K562 (cell line): ENCODE results near the gene ANKRD7. TPM values are rescaled to one million over a fixed set of nuclear protein-coding genes. Genes with fewer than 3 reads are reported as not detected.

Source experiments
- ATAC-seq: fragments of 200-7000 bp; cut with Tn5 transposase; 3 replicates; pipeline ENCODE4 v1.9.1; 2020; ENCODE audit warnings: moderate library complexity
- BruUV-seq: library from RNA; stranded (reverse); fragments of 400-500 nt; replicated peaks from 2 replicates; lab custom pipeline; 2021; lab: Mats Ljungman, UMichigan
- CTCF ChIA-PET: fragments of 300-600 bp; formaldehyde crosslinking; extraction: SDS; loops from one replicate; lab custom pipeline; 2021; ENCODE audit warnings: low intra/inter-chr PET ratio; lab: Yijun Ruan, JAX
- POLR2A ChIA-PET: fragments of 300-600, 350-650 bp; sonication (Branson Sonifier 250); formaldehyde crosslinking; extraction: SDS; loops from one replicate; lab custom pipeline; 2021; ENCODE audit warnings: antibody characterized with exemption, inconsistent platforms; lab: Yijun Ruan, JAX
- DNase-seq, 4 experiments: peaks; one replicate each; pipeline versions ENCODE4 v3.0.0 to v3.0.0-alpha.2; 2011 to 2018; ENCODE audit warnings: low spot score in 3 of 4, mixed read lengths in 3 of 4; ENCODE audit errors: extremely low read depth in 1 of 4
- FAIRE-seq: peaks from 2 replicates; lab custom pipeline; 2011; peaks lifted over from hg19 to GRCh38; lab: Jason Lieb, UNC
- H2AFZ ChIP-seq: 2 replicates; pipeline ENCODE4 v1.6.0; 2011; ENCODE audit warnings: low read depth, low read length, control low read depth, inconsistent platforms
- H3K27ac ChIP-seq: fragments of 200-600 bp; 3 replicates; pipeline ENCODE4 v1.8.0; 2011; ENCODE audit warnings: low read depth, mild to moderate bottlenecking, control low read depth, inconsistent platforms, low read length, moderate library complexity, mixed read lengths; ENCODE audit errors: extremely low read depth
- H3K27me3 ChIP-seq, 2 experiments: fragments of 300-600 bp in 1 of 2; 2 replicates in 1 of 2; 3 replicates in 1 of 2; pipeline versions ENCODE4 v1.6.0 to v1.8.0; 2011; ENCODE audit warnings: inconsistent platforms in 2 of 2, low read length in 2 of 2, mild to moderate bottlenecking in 1 of 2, mixed read lengths in 1 of 2, moderate library complexity in 1 of 2; ENCODE audit not compliant: control insufficient read depth in 2 of 2, insufficient read depth in 2 of 2
- H3K36me3 ChIP-seq: fragments of 300-600 bp; 3 replicates; pipeline ENCODE4 v1.8.0; 2011; ENCODE audit warnings: mild to moderate bottlenecking, low read length, inconsistent platforms; ENCODE audit not compliant: control insufficient read depth, insufficient read depth
- H3K4me1 ChIP-seq, 2 experiments: fragments of 200-600 bp in 1 of 2; replicated peaks in 1 of 2; 2 replicates in 1 of 2; 3 replicates in 1 of 2; pipeline versions ENCODE4 v1.5.1 to v1.8.0; 2011; ENCODE audit warnings: inconsistent platforms in 2 of 2, low read length in 2 of 2, mild to moderate bottlenecking in 1 of 2, mixed read lengths in 1 of 2, moderate library complexity in 1 of 2; ENCODE audit not compliant: control insufficient read depth in 2 of 2, insufficient read depth in 2 of 2
- H3K4me2 ChIP-seq: 2 replicates; pipeline ENCODE4 v1.6.1; 2011; ENCODE audit warnings: low read length, control low read depth, inconsistent platforms, mixed read lengths; ENCODE audit not compliant: insufficient read depth
- H3K4me3 ChIP-seq: fragments of 200-600 bp; sonication (generic), shearing (Covaris generic); 2 replicates; pipeline ENCODE4 v1.5.1; 2016; ENCODE audit warnings: control low read depth, inconsistent platforms
- H3K79me2 ChIP-seq: fragments of 200-600 bp; 3 replicates; pipeline ENCODE4 v1.8.0; 2011; ENCODE audit warnings: low read length, inconsistent platforms; ENCODE audit not compliant: control insufficient read depth, insufficient read depth
- H3K9ac ChIP-seq, 2 experiments: 2 replicates each; pipeline versions ENCODE4 v1.6.0 to v1.6.1; 2011; ENCODE audit warnings: low read depth in 2 of 2, low read length in 2 of 2, control low read depth in 1 of 2, inconsistent platforms in 1 of 2, mild to moderate bottlenecking in 1 of 2, mixed read lengths in 1 of 2; ENCODE audit not compliant: insufficient read depth in 1 of 2
- H3K9me1 ChIP-seq: one replicate; pipeline ENCODE4 v1.6.0; 2011; ENCODE audit warnings: inconsistent platforms, mild to moderate bottlenecking, low read length, moderate library complexity; ENCODE audit not compliant: control insufficient read depth, insufficient read depth
- H3K9me3 ChIP-seq: replicated peaks from 2 replicates; pipeline ENCODE4 v1.5.1; 2011; ENCODE audit warnings: low read depth, low read length, inconsistent platforms; ENCODE audit not compliant: control insufficient read depth, insufficient read depth
- H4K20me1 ChIP-seq: replicated peaks from 2 replicates; pipeline ENCODE4 v1.6.1; 2011; ENCODE audit warnings: low read length, inconsistent platforms, mixed read lengths; ENCODE audit not compliant: control insufficient read depth, insufficient read depth
- CBX1 ChIP-seq: sonication (generic); IDR thresholded peaks from 2 replicates; pipeline ENCODE4 v1.6.1; 2016; ENCODE audit warnings: antibody characterized with exemption, low read depth, mild to moderate bottlenecking
- EP400 ChIP-seq: fragments of 450-650 bp; IDR thresholded peaks from 2 replicates; pipeline ENCODE4 v1.6.1; 2017; ENCODE audit warnings: antibody characterized with exemption, mild to moderate bottlenecking, moderate library complexity
- MYC ChIP-seq, 2 experiments: fragments of 250-450 bp in 1 of 2; sonication (Bioruptor Pico) in 1 of 2; IDR thresholded peaks; 2 replicates each; pipeline versions ENCODE4 v1.5.1 to v1.6.1; 2012 to 2021; ENCODE audit warnings: low read depth in 2 of 2, borderline replicate concordance in 1 of 2, improper control_type of control experiment in 1 of 2, low read length in 1 of 2, mild to moderate bottlenecking in 1 of 2, moderate library complexity in 1 of 2
- NCOA2 ChIP-seq, 2 experiments: fragments of 450-650 bp; IDR thresholded peaks; 2 replicates each; pipeline ENCODE4 v1.6.1; 2018; ENCODE audit warnings: mild to moderate bottlenecking in 2 of 2, moderate library complexity in 1 of 2; ENCODE audit not compliant: partially characterized antibody in 2 of 2
- NRF1 ChIP-seq, 2 experiments: fragments of 450-650 bp; IDR thresholded peaks in 1 of 2; conservative IDR thresholded peaks in 1 of 2; 2 replicates each; pipeline ENCODE4 v1.6.1; 2014; ENCODE audit warnings: mild to moderate bottlenecking in 2 of 2
- PHTF2 ChIP-seq: fragments of 250-450 bp; sonication (Bioruptor Pico); IDR thresholded peaks from 2 replicates; pipeline ENCODE4 v1.5.0; 2021; ENCODE audit warnings: mild to moderate bottlenecking
- RFX1 ChIP-seq: fragments of 450-650 bp; IDR thresholded peaks from 2 replicates; pipeline ENCODE4 v1.6.1; 2016; ENCODE audit warnings: mild to moderate bottlenecking, moderate library complexity
- RNF2 ChIP-seq: sonication (generic); IDR thresholded peaks from 2 replicates; pipeline ENCODE4 v1.6.1; 2016
- SETDB1 ChIP-seq: IDR thresholded peaks from one replicate; pipeline ENCODE4 v1.6.1; 2012; ENCODE audit warnings: low read length, control low read depth, inconsistent platforms
- SNRNP70 ChIP-seq: fragments of 200-400 bp; formaldehyde crosslinking; optimal IDR thresholded peaks from 2 replicates; pipeline ENCODE3; 2017; ENCODE audit warnings: low read depth, low read length
- SP1 ChIP-seq: sonication (generic); formaldehyde crosslinking; IDR thresholded peaks from 2 replicates; pipeline ENCODE4 v1.8.1; 2022; ENCODE audit warnings: mild to moderate bottlenecking, missing genetic modification reagents
- TAF7 ChIP-seq: fragments of 450-650 bp; IDR thresholded peaks from 2 replicates; pipeline ENCODE4 v1.6.1; 2016; ENCODE audit warnings: missing genetic modification characterization, missing compliant biosample characterization
- TARDBP ChIP-seq: fragments of 450-650 bp; IDR thresholded peaks from 2 replicates; pipeline ENCODE4 v1.6.1; 2016
- TCF7L2 ChIP-seq: fragments of 150-350 bp; IDR thresholded peaks from 2 replicates; pipeline ENCODE4 v1.6.1; 2016; ENCODE audit warnings: low read depth, mild to moderate bottlenecking, low read length, moderate library complexity
- U2AF1 ChIP-seq: fragments of 200-400 bp; formaldehyde crosslinking; optimal IDR thresholded peaks from 2 replicates; pipeline ENCODE3; 2017; ENCODE audit warnings: mild to moderate bottlenecking, low read depth, low read length, moderate library complexity
- ZNF174 ChIP-seq: fragments of 250-450 bp; sonication (Bioruptor Pico); IDR thresholded peaks from 2 replicates; pipeline ENCODE4 v1.4.0; 2020; ENCODE audit warnings: mild to moderate bottlenecking
- ZNF79 ChIP-seq: fragments of 250-450 bp; sonication (Bioruptor Pico); IDR thresholded peaks from 2 replicates; pipeline ENCODE4 v1.4.0; 2020; ENCODE audit warnings: low read depth, mild to moderate bottlenecking, moderate library complexity
- WGBS: fragments of 100-300 bp; shearing (Covaris generic); methylation state at CpG from one replicate; pipeline ENCODE4 v1.1.6; 2016; ENCODE audit warnings: low coverage, mixed read lengths; ENCODE audit not compliant: insufficient coverage; ENCODE audit errors: missing lambda C conversion rate; 5-methylcytosine and 5-hydroxymethylcytosine counted together
- in situ Hi-C: fragments of 300-500 bp; cut with MboI; formaldehyde crosslinking; loops from 4 replicates; pipeline ENCODE4 v1.15.0; 2018; ENCODE audit warnings: inconsistent platforms, mixed read lengths
- intact Hi-C: fragments of 100-400 bp; cut with micrococcal nuclease; formaldehyde crosslinking; loops from 2 replicates; pipeline ENCODE4 v1.14.2; 2022
- polyA plus RNA-seq, 8 experiments: library from polyadenylated mRNA; depleted of rRNA in 4 of 8; stranded (reverse) in 5 of 8; unstranded in 3 of 8; fragments of >200 nt; fragmentation: Nextera tagmentation in 2 of 8; fragmentation: Illumina TruSeq in 1 of 8; extraction: Ambion mirVana in 2 of 8; extraction: Trizol in 1 of 8; gene quantifications; 2 replicates each; pipeline versions ENCODE4 v1.2.1 to v1.2.3, GENCODE V29; 2011 to 2014; ENCODE audit warnings: inconsistent platforms in 1 of 8, missing spikeins in 1 of 8
- total RNA-seq, 7 experiments: library from RNA; depleted of rRNA in 6 of 7; stranded (reverse); fragments of >200 nt in 6 of 7; fragmentation: Illumina TruSeq in 2 of 7; extraction: Trizol in 2 of 7; gene quantifications; 2 replicates each; pipeline versions ENCODE4 v1.2.1 to v1.2.3, GENCODE V29; 2011 to 2021; ENCODE audit warnings: low replicate concordance in 1 of 7
- TF ChIP-seq, protein P1 (sequence below): fragments of 250-450 bp; sonication (Bioruptor Pico); IDR thresholded peaks from 2 replicates; pipeline ENCODE4 v1.4.0; 2020; ENCODE audit warnings: mild to moderate bottlenecking

ANKRD7 gene
- total and polyA plus RNA-seq, 9 of the 15 experiments (the other 6 are each of a cell fraction or from before 2014, with no cell fraction given), result 0.33 TPM; not detected in 8

DNA sequence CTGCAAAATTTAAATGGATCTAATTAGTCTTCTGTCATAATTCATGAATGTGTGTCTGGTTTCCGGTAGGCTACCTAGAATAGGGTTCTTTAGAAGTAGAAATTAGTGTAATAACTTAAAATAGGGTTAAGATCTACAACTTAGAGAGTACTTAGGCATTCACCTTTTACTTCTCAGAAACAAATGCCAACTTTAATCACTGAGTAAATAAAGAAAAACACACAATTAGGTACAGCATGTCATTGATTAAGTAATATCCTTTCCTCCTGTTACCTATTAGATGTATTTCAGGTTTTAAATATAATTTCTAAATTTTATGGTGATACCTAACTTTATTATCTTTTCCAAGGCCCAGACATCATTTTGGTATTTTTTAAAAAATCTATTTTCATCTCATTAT lies 9.3 kb downstream of the ANKRD7 start:
- H3K27ac ChIP-seq, result no peak overlapping the region
- H3K9me3 ChIP-seq, result no peaks in the 10 kb centered on the region
- no peaks in the 10 kb centered on the region for H3K27me3 ChIP-seq
- H4K20me1 ChIP-seq, result no peaks in the 10 kb centered on the region
- H3K79me2 ChIP-seq, result no peaks in the 10 kb centered on the region
- H3K4me1 ChIP-seq, result no peaks in the 10 kb centered on the region
- H3K4me3 ChIP-seq, result no peak overlapping the region
- in situ Hi-C loops (no loop called here), intact Hi-C loops (no loop called here)
- no peaks in the 10 kb centered on the region for H3K36me3 ChIP-seq
- 8% methylated on average over 1 of the region's 1 CpG for WGBS
- ATAC-seq, result no peak
- no peak for DNase-seq
- H2AFZ ChIP-seq, result no peak overlapping the region
- TF ChIP-seq NRF1 (conservative IDR thresholded peaks at IDR 0.05 in 1 of 2, IDR thresholded peaks at IDR 0.05 in 1 of 2) (no peak), CBX1 (no peak), SNRNP70 (no peak), RNF2 (no peak), NCOA2 (IDR thresholded peaks at IDR 0.05; ENCODE audit: partially characterized antibody in 2 of 2) (no peak), RFX1 (no peak), TAF7 (tag) (no peak), SETDB1 (no peak)
- H3K9ac ChIP-seq, result no peak overlapping the region
- BruUV-seq, result no TSS peak
- no peak overlapping the region for H3K4me2 ChIP-seq
- FAIRE-seq, result no peak
- ChIA-PET POLR2A (no interaction called here), CTCF (interaction anchor here (0.7 kb wide), 1 partner anchor 15 kb away, joined by 4 read pairs; no protein-coding TSS in a partner anchor)
- H3K9me1 ChIP-seq, result no peaks in the 10 kb centered on the region

DNA sequence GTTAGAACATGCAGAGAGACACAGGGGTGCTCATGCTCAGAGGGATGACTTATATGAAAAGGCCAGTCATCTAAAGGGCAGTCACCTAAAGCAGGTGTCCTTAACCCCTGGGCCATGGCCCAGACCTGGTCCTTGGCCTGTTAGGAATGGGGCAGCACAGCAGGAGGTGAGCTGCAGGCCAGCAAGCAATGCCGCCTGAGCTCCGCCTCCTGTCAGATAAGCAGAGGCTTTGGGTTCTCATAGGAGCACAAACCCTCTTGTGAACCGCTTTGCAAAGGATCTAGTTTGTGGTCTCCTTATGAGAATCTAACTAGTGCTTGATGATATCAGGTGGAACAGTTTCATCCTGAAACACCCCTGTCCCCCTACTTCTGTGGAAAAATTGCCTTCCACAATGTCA lies 14.5 kb downstream of the ANKRD7 start:
- Histone ChIP-seq H2AFZ (no peak overlapping the region), H3K9me1 (no peaks in the 10 kb centered on the region), H3K4me1 (no peaks in the 10 kb centered on the region), H3K9ac (no peak overlapping the region), H3K9me3 (no peaks in the 10 kb centered on the region), H3K36me3 (no peaks in the 10 kb centered on the region), H3K79me2 (no peaks in the 10 kb centered on the region), H3K4me3 (no peak overlapping the region), H3K27me3 (no peaks in the 10 kb centered on the region), H3K27ac (no peak overlapping the region), H3K4me2 (no peak overlapping the region), H4K20me1 (no peaks in the 10 kb centered on the region)
- intact Hi-C loops, result no loop called here
- BruUV-seq, result no TSS peak
- no peak for DNase-seq
- FAIRE-seq, result no peak
- peak; percentile 47 for ATAC-seq
- ChIA-PET POLR2A (no interaction called here), CTCF (no interaction called here)
- 7% methylated on average over 3 of the region's 3 CpGs for WGBS
- in situ Hi-C loops, result no loop called here
- no peak for TF ChIP-seq MYC (IDR thresholded peaks at IDR 0.05; ENCODE audit: low read depth, low read length)
- no peak for TF ChIP-seq MYC (CRISPR knock-in tag; IDR thresholded peaks at IDR 0.05; ENCODE audit: borderline replicate concordance, low read depth)
- TF ChIP-seq, protein P1, sequence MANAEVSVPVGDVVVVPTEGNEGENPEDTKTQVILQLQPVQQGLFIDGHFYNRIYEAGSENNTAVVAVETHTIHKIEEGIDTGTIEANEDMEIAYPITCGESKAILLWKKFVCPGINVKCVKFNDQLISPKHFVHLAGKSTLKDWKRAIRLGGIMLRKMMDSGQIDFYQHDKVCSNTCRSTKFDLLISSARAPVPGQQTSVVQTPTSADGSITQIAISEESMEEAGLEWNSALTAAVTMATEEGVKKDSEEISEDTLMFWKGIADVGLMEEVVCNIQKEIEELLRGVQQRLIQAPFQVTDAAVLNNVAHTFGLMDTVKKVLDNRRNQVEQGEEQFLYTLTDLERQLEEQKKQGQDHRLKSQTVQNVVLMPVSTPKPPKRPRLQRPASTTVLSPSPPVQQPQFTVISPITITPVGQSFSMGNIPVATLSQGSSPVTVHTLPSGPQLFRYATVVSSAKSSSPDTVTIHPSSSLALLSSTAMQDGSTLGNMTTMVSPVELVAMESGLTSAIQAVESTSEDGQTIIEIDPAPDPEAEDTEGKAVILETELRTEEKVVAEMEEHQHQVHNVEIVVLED (CRISPR knock-in tag), result no peak
- TF ChIP-seq TARDBP, result no peak
- no peak for TF ChIP-seq EP400
- TF ChIP-seq SP1 (CRISPR knock-in tag), result no peak
- TF ChIP-seq TCF7L2, result no peak
- no peak for TF ChIP-seq ZNF79 (CRISPR knock-in tag)
- TF ChIP-seq PHTF2 (CRISPR knock-in tag), result no peak
- no peak for TF ChIP-seq U2AF1
- no peak for TF ChIP-seq ZNF174
